ENCODE data around the gene LMLN. TPM values are rescaled to one million over a fixed set of nuclear protein-coding genes. Genes with fewer than 3 reads are reported as not detected.
"Not testable (repeated sequence)": the region's sequence is repeated elsewhere in the genome, so short reads cannot be mapped to it uniquely, and the experiment has no call there.

Gene LMLN
- total RNA-seq, 2 experiments from 2014 or later: 2.1 to 2.2 TPM

- peaks cover 17% of the 10 kb centered on the region for H3K36me3 Mint-ChIP-seq (ENCODE audit: low read depth)
- not testable (repeated sequence) for DNase-seq; H3K27me3 Mint-ChIP-seq (ENCODE audit: low read depth); H3K9me3 Mint-ChIP-seq
- CTCF ChIA-PET: interaction anchor here (0.6 to 1.0 kb wide), 2 partner anchors 8 to 53 kb away, joined by 3 to 4 read pairs; no protein-coding TSS in a partner anchor
- H3K27ac Mint-ChIP-seq: peak overlapping the region; percentile 30
- peak overlapping the region; percentile 85 for H3K4me3 Mint-ChIP-seq
- intact Hi-C loops (cut with micrococcal nuclease): loop anchor here (10.0 kb wide), 1 partner anchor 664 kb away; the partner anchor contains the start of gene DLG1
- peaks cover 52% of the 10 kb centered on the region for H3K4me1 Mint-ChIP-seq (ENCODE audit: low read depth)
These were observed 1.2 kb upstream of the LMLN start for GRCh38 chr3:197958848-197959247.

GRCh38 chr3:197959500-197959890 lies 522 bp upstream of the LMLN start:
- peak overlapping the region; percentile 85 for H3K4me3 Mint-ChIP-seq
- DNase-seq: no peak
- H3K27ac Mint-ChIP-seq: peak overlapping the region; percentile 88
- CTCF ChIA-PET: interaction anchor here (0.6 to 1.0 kb wide), 2 partner anchors 9 to 53 kb away, joined by 3 to 4 read pairs; no protein-coding TSS in a partner anchor
- peaks cover 46% of the 10 kb centered on the region for H3K4me1 Mint-ChIP-seq (ENCODE audit: low read depth)
- no peaks in the 10 kb centered on the region for H3K9me3 Mint-ChIP-seq
- intact Hi-C loops (cut with micrococcal nuclease): loop anchor here (10.0 kb wide), 1 partner anchor 665 kb away; the partner anchor contains the start of gene DLG1
- H3K36me3 Mint-ChIP-seq (ENCODE audit: low read depth): peaks cover 11% of the 10 kb centered on the region
- H3K27me3 Mint-ChIP-seq (ENCODE audit: low read depth): no peaks in the 10 kb centered on the region

GRCh38 chr3:197960694-197961581 lies 921 bp downstream of the LMLN start:
- Mint-ChIP-seq H3K4me3 (peak overlapping the region; percentile 85), H3K27me3 (ENCODE audit: low read depth) (no peaks in the 10 kb centered on the region), H3K36me3 (ENCODE audit: low read depth) (peaks cover 5% of the 10 kb centered on the region), H3K4me1 (ENCODE audit: low read depth) (peaks cover 41% of the 10 kb centered on the region), H3K9me3 (no peaks in the 10 kb centered on the region), H3K27ac (peak overlapping the region; percentile 76)
- intact Hi-C loops (cut with micrococcal nuclease): loop anchor here (1.0 to 5.0 kb wide), 6 partner anchors 12 to 249 kb away; partner anchors contain the start of gene RUBCN
- CTCF ChIA-PET: interaction anchor here (0.8 to 1.4 kb wide), 3 partner anchors 55 to 120 kb away, joined by 3 to 11 read pairs (median 4); no protein-coding TSS in a partner anchor
- peak; percentile 68 for DNase-seq

GRCh38 chr3:197961582-197961945 lies 1.5 kb downstream of the LMLN start:
- intact Hi-C loops (cut with micrococcal nuclease): loop anchor here (2.0 to 5.0 kb wide), 3 partner anchors 169 to 249 kb away; partner anchors contain the start of gene RUBCN
- DNase-seq: no peak
- peak overlapping the region; percentile 38 for H3K27ac Mint-ChIP-seq

GRCh38 chr3:197963019-197963637 lies 3.1 kb downstream of the LMLN start:
- peaks cover 10% of the 10 kb centered on the region for H3K9me3 Mint-ChIP-seq
- CTCF ChIA-PET: no interaction called here
- peaks cover 39% of the 10 kb centered on the region for H3K4me1 Mint-ChIP-seq (ENCODE audit: low read depth)
- H3K27me3 Mint-ChIP-seq (ENCODE audit: low read depth): no peaks in the 10 kb centered on the region
- no peak overlapping the region for H3K4me3 Mint-ChIP-seq
- no peak overlapping the region for H3K27ac Mint-ChIP-seq
- peaks cover 3% of the 10 kb centered on the region for H3K36me3 Mint-ChIP-seq (ENCODE audit: low read depth)
- DNase-seq: no peak
- intact Hi-C loops (cut with micrococcal nuclease): loop anchor here (5.0 kb wide), 2 partner anchors 226 to 251 kb away; partner anchors contain the start of gene RUBCN

More at GRCh38 chr3:197961582-197961945, 1.5 kb downstream of the LMLN start:
- Mint-ChIP-seq H3K9me3 (peaks cover 1% of the 10 kb centered on the region), H3K4me1 (ENCODE audit: low read depth) (peaks cover 39% of the 10 kb centered on the region), H3K27me3 (ENCODE audit: low read depth) (no peaks in the 10 kb centered on the region), H3K4me3 (peak overlapping the region; percentile 85), H3K36me3 (ENCODE audit: low read depth) (peaks cover 3% of the 10 kb centered on the region)
- CTCF ChIA-PET: interaction anchor here (0.8 to 1.4 kb wide), 3 partner anchors 56 to 119 kb away, joined by 3 to 11 read pairs (median 4); no protein-coding TSS in a partner anchor

GRCh38 chr3:197967337-197967989 lies 7.4 kb downstream of the LMLN start:
- H3K4me1 Mint-ChIP-seq (ENCODE audit: low read depth); DNase-seq; intact Hi-C loops (cut with micrococcal nuclease); H3K27me3 Mint-ChIP-seq (ENCODE audit: low read depth); H3K36me3 Mint-ChIP-seq (ENCODE audit: low read depth); CTCF ChIA-PET; H3K4me3 Mint-ChIP-seq; H3K27ac Mint-ChIP-seq: not testable (repeated sequence)
- H3K9me3 Mint-ChIP-seq: peaks cover 11% of the 10 kb centered on the region

- no peak for DNase-seq
- Mint-ChIP-seq H3K9me3 (peaks cover 11% of the 10 kb centered on the region), H3K27ac (no peak overlapping the region), H3K36me3 (ENCODE audit: low read depth) (peaks cover 4% of the 10 kb centered on the region), H3K4me3 (no peak overlapping the region), H3K27me3 (ENCODE audit: low read depth) (no peaks in the 10 kb centered on the region), H3K4me1 (ENCODE audit: low read depth) (peaks cover 3% of the 10 kb centered on the region)
- CTCF ChIA-PET: no interaction called here
- intact Hi-C loops (cut with micrococcal nuclease): no loop called here
These were observed 10.6 kb downstream of the LMLN start for GRCh38 chr3:197970588-197970987.

GRCh38 chr3:197974016-197974415 lies 14.0 kb downstream of the LMLN start:
- Mint-ChIP-seq H3K4me1 (ENCODE audit: low read depth) (peaks cover 3% of the 10 kb centered on the region), H3K36me3 (ENCODE audit: low read depth) (peaks cover 8% of the 10 kb centered on the region), H3K9me3 (no peaks in the 10 kb centered on the region), H3K27me3 (ENCODE audit: low read depth) (no peaks in the 10 kb centered on the region), H3K27ac (no peak overlapping the region), H3K4me3 (no peak overlapping the region)
- CTCF ChIA-PET: no interaction called here
- no peak for DNase-seq
- intact Hi-C loops (cut with micrococcal nuclease): no loop called here

GRCh38 chr3:197975311-197975710 lies 15.3 kb downstream of the LMLN start:
- intact Hi-C loops (cut with micrococcal nuclease): no loop called here

GRCh38 chr3:197983076-197983475 lies 23.1 kb downstream of the LMLN start:
- Mint-ChIP-seq H3K9me3 (no peaks in the 10 kb centered on the region), H3K36me3 (ENCODE audit: low read depth) (no peaks in the 10 kb centered on the region), H3K27ac (no peak overlapping the region), H3K4me3 (no peak overlapping the region), H3K4me1 (ENCODE audit: low read depth) (peaks cover 17% of the 10 kb centered on the region), H3K27me3 (ENCODE audit: low read depth) (no peaks in the 10 kb centered on the region)
- CTCF ChIA-PET: no interaction called here
- intact Hi-C loops (cut with micrococcal nuclease): no loop called here
- DNase-seq: no peak

More at GRCh38 chr3:197975311-197975710, 15.3 kb downstream of the LMLN start:
- peaks cover 8% of the 10 kb centered on the region for H3K36me3 Mint-ChIP-seq (ENCODE audit: low read depth)
- CTCF ChIA-PET: no interaction called here
- H3K27ac Mint-ChIP-seq: no peak overlapping the region
- peaks cover 5% of the 10 kb centered on the region for H3K4me1 Mint-ChIP-seq (ENCODE audit: low read depth)
- H3K27me3 Mint-ChIP-seq (ENCODE audit: low read depth): no peaks in the 10 kb centered on the region
- no peak for DNase-seq
- H3K4me3 Mint-ChIP-seq: no peak overlapping the region
- no peaks in the 10 kb centered on the region for H3K9me3 Mint-ChIP-seq

- H3K9me3 Mint-ChIP-seq: no peaks in the 10 kb centered on the region
- H3K4me3 Mint-ChIP-seq: no peak overlapping the region
- CTCF ChIA-PET: no interaction called here
- H3K27me3 Mint-ChIP-seq (ENCODE audit: low read depth): no peaks in the 10 kb centered on the region
- intact Hi-C loops (cut with micrococcal nuclease): no loop called here
- H3K4me1 Mint-ChIP-seq (ENCODE audit: low read depth): no peaks in the 10 kb centered on the region
- no peak for DNase-seq
- H3K36me3 Mint-ChIP-seq (ENCODE audit: low read depth): peaks cover 22% of the 10 kb centered on the region
- no peak overlapping the region for H3K27ac Mint-ChIP-seq
These were observed 29.6 kb downstream of the LMLN start for GRCh38 chr3:197989651-197990050.

GRCh38 chr3:197994736-197995135 lies 34.7 kb downstream of the LMLN start:
- intact Hi-C loops (cut with micrococcal nuclease): no loop called here
- Mint-ChIP-seq H3K27ac (no peak overlapping the region), H3K27me3 (ENCODE audit: low read depth) (no peaks in the 10 kb centered on the region), H3K4me1 (ENCODE audit: low read depth) (no peaks in the 10 kb centered on the region), H3K4me3 (no peak overlapping the region), H3K36me3 (ENCODE audit: low read depth) (peaks cover 18% of the 10 kb centered on the region), H3K9me3 (no peaks in the 10 kb centered on the region)
- DNase-seq: no peak
- CTCF ChIA-PET: interaction anchor here (1.2 kb wide), 1 partner anchor 8 kb away, joined by 3 read pairs; no protein-coding TSS in a partner anchor
